ENCODE measurements around the gene NUP210.

Gene NUP210

GRCh38 chr3:13370055-13370454 lies 50.1 kb downstream of the NUP210 start:
- no peaks in the 10 kb centered on the region for H3K36me3 ChIP-seq (ENCODE audit: insufficient read depth, low read length)
- no peak overlapping the region for H3K9ac ChIP-seq (ENCODE audit: insufficient read length)
- H3K4me3 ChIP-seq, result no peak overlapping the region
- no peak overlapping the region for H3K27ac ChIP-seq
- H3K9me3 ChIP-seq (ENCODE audit: low read depth, low read length), result no peaks in the 10 kb centered on the region
- TF ChIP-seq POLR2AphosphoS5 (IDR thresholded peaks at IDR 0.05; ENCODE audit: borderline replicate concordance, low read depth, low read length) (no peak), EZH2 (IDR thresholded peaks at IDR 0.05) (no peak), FOXP2 (optimal IDR thresholded peaks at IDR 0.05; ENCODE audit: control extremely low read depth, extremely low read length, insufficient read depth) (no peak)
- DNase-seq (ENCODE audit: low read depth, low spot score), result no peak

- Histone ChIP-seq H3K4me3 (no peak overlapping the region), H3K36me3 (ENCODE audit: insufficient read depth, low read length) (no peaks in the 10 kb centered on the region), H3K9me3 (ENCODE audit: low read depth, low read length) (no peaks in the 10 kb centered on the region), H3K9ac (ENCODE audit: insufficient read length) (no peak overlapping the region), H3K27ac (no peak overlapping the region)
- no peak for DNase-seq (ENCODE audit: low read depth, low spot score)
- TF ChIP-seq FOXP2 (optimal IDR thresholded peaks at IDR 0.05; ENCODE audit: control extremely low read depth, extremely low read length, insufficient read depth) (no peak), POLR2AphosphoS5 (IDR thresholded peaks at IDR 0.05; ENCODE audit: borderline replicate concordance, low read depth, low read length) (no peak), EZH2 (IDR thresholded peaks at IDR 0.05) (no peak)
These were observed 51.3 kb downstream of the NUP210 start for GRCh38 chr3:13368834-13369233.

- no peak for TF ChIP-seq FOXP2 (optimal IDR thresholded peaks at IDR 0.05; ENCODE audit: control extremely low read depth, extremely low read length, insufficient read depth)
- no peak for TF ChIP-seq EZH2 (IDR thresholded peaks at IDR 0.05)
- no peak for TF ChIP-seq POLR2AphosphoS5 (IDR thresholded peaks at IDR 0.05; ENCODE audit: borderline replicate concordance, low read depth, low read length)
- H3K27ac ChIP-seq, result no peak overlapping the region
- H3K9ac ChIP-seq (ENCODE audit: insufficient read length), result no peak overlapping the region
- H3K4me3 ChIP-seq, result no peak overlapping the region
- no peak for DNase-seq (ENCODE audit: low read depth, low spot score)
- no peaks in the 10 kb centered on the region for H3K36me3 ChIP-seq (ENCODE audit: insufficient read depth, low read length)
- no peaks in the 10 kb centered on the region for H3K9me3 ChIP-seq (ENCODE audit: low read depth, low read length)
These were observed 52.4 kb downstream of the NUP210 start for GRCh38 chr3:13367728-13368127.

- no peak overlapping the region for H3K4me3 ChIP-seq
- no peak for DNase-seq (ENCODE audit: low read depth, low spot score)
- H3K36me3 ChIP-seq (ENCODE audit: insufficient read depth, low read length), result no peaks in the 10 kb centered on the region
- no peak overlapping the region for H3K27ac ChIP-seq
- H3K9me3 ChIP-seq (ENCODE audit: low read depth, low read length), result no peaks in the 10 kb centered on the region
- H3K9ac ChIP-seq (ENCODE audit: insufficient read length), result no peak overlapping the region
- TF ChIP-seq POLR2AphosphoS5 (IDR thresholded peaks at IDR 0.05; ENCODE audit: borderline replicate concordance, low read depth, low read length) (no peak), EZH2 (IDR thresholded peaks at IDR 0.05) (no peak), FOXP2 (optimal IDR thresholded peaks at IDR 0.05; ENCODE audit: control extremely low read depth, extremely low read length, insufficient read depth) (no peak)
These were observed 54.4 kb downstream of the NUP210 start for GRCh38 chr3:13365390-13366379.

GRCh38 chr3:13364602-13365271 lies 55.4 kb downstream of the NUP210 start:
- DNase-seq (ENCODE audit: low read depth, low spot score), result no peak
- TF ChIP-seq EZH2 (IDR thresholded peaks at IDR 0.05) (no peak), FOXP2 (optimal IDR thresholded peaks at IDR 0.05; ENCODE audit: control extremely low read depth, extremely low read length, insufficient read depth) (no peak), POLR2AphosphoS5 (IDR thresholded peaks at IDR 0.05; ENCODE audit: borderline replicate concordance, low read depth, low read length) (no peak)
- no peak overlapping the region for H3K9ac ChIP-seq (ENCODE audit: insufficient read length)
- H3K27ac ChIP-seq, result no peak overlapping the region
- H3K36me3 ChIP-seq (ENCODE audit: insufficient read depth, low read length), result no peaks in the 10 kb centered on the region
- no peak overlapping the region for H3K4me3 ChIP-seq
- no peaks in the 10 kb centered on the region for H3K9me3 ChIP-seq (ENCODE audit: low read depth, low read length)

DNA sequence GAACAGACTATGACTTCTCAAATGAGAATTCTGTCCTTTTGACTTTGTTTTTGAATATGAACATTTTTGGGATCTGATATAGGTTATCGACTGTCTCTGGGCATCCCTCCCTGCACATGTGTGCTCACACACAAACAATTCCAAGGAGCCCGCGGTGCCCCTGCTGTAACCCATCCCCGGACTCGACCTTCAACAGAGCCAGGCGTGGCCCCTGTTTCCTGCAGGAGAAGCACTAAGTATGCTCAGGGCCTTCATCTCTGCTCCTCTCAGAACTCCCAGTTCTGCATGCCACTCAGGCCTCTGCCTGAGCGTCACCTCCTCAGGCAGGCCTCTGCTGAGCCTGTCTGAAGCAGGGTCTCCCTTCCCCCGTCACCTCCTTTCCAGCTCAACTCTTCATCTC lies 57.6 kb downstream of the NUP210 start:
- no peak overlapping the region for H3K4me3 ChIP-seq
- DNase-seq (ENCODE audit: low read depth, low spot score), result no peak
- no peak overlapping the region for H3K9ac ChIP-seq (ENCODE audit: insufficient read length)
- no peak overlapping the region for H3K27ac ChIP-seq
- no peaks in the 10 kb centered on the region for H3K36me3 ChIP-seq (ENCODE audit: insufficient read depth, low read length)
- no peaks in the 10 kb centered on the region for H3K9me3 ChIP-seq (ENCODE audit: low read depth, low read length)
- TF ChIP-seq EZH2 (IDR thresholded peaks at IDR 0.05) (no peak), POLR2AphosphoS5 (IDR thresholded peaks at IDR 0.05; ENCODE audit: borderline replicate concordance, low read depth, low read length) (no peak), FOXP2 (optimal IDR thresholded peaks at IDR 0.05; ENCODE audit: control extremely low read depth, extremely low read length, insufficient read depth) (no peak)

GRCh38 chr3:13359916-13360315 lies 60.2 kb downstream of the NUP210 start:
- no peak for DNase-seq (ENCODE audit: low read depth, low spot score)
- TF ChIP-seq FOXP2 (optimal IDR thresholded peaks at IDR 0.05; ENCODE audit: control extremely low read depth, extremely low read length, insufficient read depth) (no peak), EZH2 (IDR thresholded peaks at IDR 0.05) (no peak), POLR2AphosphoS5 (IDR thresholded peaks at IDR 0.05; ENCODE audit: borderline replicate concordance, low read depth, low read length) (no peak)
- Histone ChIP-seq H3K36me3 (ENCODE audit: insufficient read depth, low read length) (no peaks in the 10 kb centered on the region), H3K9me3 (ENCODE audit: low read depth, low read length) (no peaks in the 10 kb centered on the region), H3K4me3 (no peak overlapping the region), H3K9ac (ENCODE audit: insufficient read length) (no peak overlapping the region), H3K27ac (no peak overlapping the region)

DNA sequence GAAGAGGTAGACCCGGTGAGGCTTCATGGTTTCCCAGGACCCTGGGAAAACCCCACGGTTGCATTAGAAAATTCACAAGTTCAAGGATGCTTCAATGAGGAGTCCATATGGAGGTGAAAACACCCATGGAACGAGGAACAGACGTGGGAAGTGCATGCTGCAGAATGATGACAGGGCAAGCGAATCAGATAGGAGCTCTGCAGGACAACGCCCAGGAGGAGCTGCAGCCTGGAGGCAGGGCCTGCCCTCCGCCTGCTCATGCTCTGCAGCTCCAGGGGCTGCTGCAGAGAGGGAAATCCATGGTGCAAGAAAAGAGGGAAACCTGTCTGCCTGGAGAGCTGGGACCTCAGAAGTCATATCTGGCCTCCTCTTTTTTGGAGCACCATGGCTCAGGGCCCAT lies 61.5 kb downstream of the NUP210 start:
- H3K4me3 ChIP-seq, result no peak overlapping the region
- no peak overlapping the region for H3K27ac ChIP-seq
- H3K36me3 ChIP-seq (ENCODE audit: insufficient read depth, low read length), result no peaks in the 10 kb centered on the region
- no peaks in the 10 kb centered on the region for H3K9me3 ChIP-seq (ENCODE audit: low read depth, low read length)
- H3K9ac ChIP-seq (ENCODE audit: insufficient read length), result no peak overlapping the region
- DNase-seq (ENCODE audit: low read depth, low spot score), result no peak
- no peak for TF ChIP-seq POLR2AphosphoS5 (IDR thresholded peaks at IDR 0.05; ENCODE audit: borderline replicate concordance, low read depth, low read length)
- TF ChIP-seq EZH2 (IDR thresholded peaks at IDR 0.05), result no peak
- TF ChIP-seq FOXP2 (optimal IDR thresholded peaks at IDR 0.05; ENCODE audit: control extremely low read depth, extremely low read length, insufficient read depth), result no peak

Measured in SK-N-MC (cell line).